CD4-positive, alpha-beta T cell (primary cell): Measurements from ENCODE around the gene DRAXIN. TPM values are rescaled to one million over a fixed set of nuclear protein-coding genes. Genes with fewer than 3 reads are reported as not detected.

ENCODE experiments used
- ATAC-seq: fragments of 200-7000 bp; cut with Tn5 transposase; one replicate; pipeline ENCODE4 v1.10.0; 2022; ENCODE audit warnings: mild to moderate bottlenecking; ENCODE audit not compliant: poor library complexity
- CTCF ChIA-PET: fragments of 350-600 bp; sonication (Branson Sonifier 250); formaldehyde crosslinking; loops from one replicate; lab custom pipeline; 2021; ENCODE audit warnings: antibody characterized with exemption, inconsistent platforms; lab: Charles Lee
- POLR2A ChIA-PET: fragments of 350-600 bp; sonication (Branson Sonifier 250); formaldehyde crosslinking; loops from one replicate; lab custom pipeline; 2021; ENCODE audit warnings: antibody characterized with exemption, inconsistent platforms; lab: Charles Lee
- DNase-seq, 14 experiments: peaks; one replicate each; pipeline ENCODE4 v3.0.0-alpha.2; 2013 to 2020; ENCODE audit warnings: mixed read lengths in 2 of 14
- H3K27ac ChIP-seq, 2 donors: one replicate each; pipeline versions ENCODE4 v1.5.1 to v1.7.0; 2013; ENCODE audit warnings: low read length in 2 of 2, low read depth in 1 of 2, mild to moderate bottlenecking in 1 of 2
- H3K27me3 ChIP-seq, 2 experiments: 1 replicate in 1 of 2; 2 replicates in 1 of 2; pipeline versions ENCODE4 v1.6.1 to v1.7.0; 2013; ENCODE audit warnings: low read length in 2 of 2, control low read depth in 1 of 2, mild to moderate bottlenecking in 1 of 2, moderate library complexity in 1 of 2; ENCODE audit not compliant: insufficient read depth in 2 of 2, control insufficient read depth in 1 of 2
- H3K36me3 ChIP-seq: one replicate; pipeline ENCODE4 v1.6.1; 2013; ENCODE audit warnings: low read length, control low read depth; ENCODE audit not compliant: insufficient read depth
- H3K4me1 ChIP-seq: one replicate; pipeline ENCODE4 v1.6.1; 2013; ENCODE audit warnings: low read length, control low read depth; ENCODE audit not compliant: insufficient read depth
- H3K4me3 ChIP-seq: one replicate; pipeline ENCODE4 v1.5.1; 2013; ENCODE audit warnings: mild to moderate bottlenecking, low read length, moderate library complexity
- H3K9me3 ChIP-seq, 2 experiments: 1 replicate in 1 of 2; 2 replicates in 1 of 2; pipeline versions ENCODE4 v1.6.1 to v1.7.0; 2013; ENCODE audit warnings: low read length in 2 of 2, mild to moderate bottlenecking in 2 of 2, control low read depth in 1 of 2, moderate library complexity in 1 of 2; ENCODE audit not compliant: control insufficient read depth in 1 of 2, insufficient read depth in 1 of 2
- H3K27ac Mint-ChIP-seq: one replicate; pipeline ENCODE4 v1.8.0; 2020; ENCODE audit warnings: mixed read lengths
- H3K27me3 Mint-ChIP-seq: one replicate; pipeline ENCODE4 v1.8.0; 2021; ENCODE audit warnings: mixed read lengths
- H3K36me3 Mint-ChIP-seq: one replicate; pipeline ENCODE4 v1.8.0; 2021; ENCODE audit warnings: low read depth, mixed read lengths
- H3K4me1 Mint-ChIP-seq: one replicate; pipeline ENCODE4 v1.8.0; 2021; ENCODE audit warnings: low read depth, mixed read lengths
- H3K4me3 Mint-ChIP-seq: one replicate; pipeline ENCODE4 v1.8.0; 2020; ENCODE audit warnings: mild to moderate bottlenecking, mixed read lengths
- H3K9me3 Mint-ChIP-seq: one replicate; pipeline ENCODE4 v1.8.0; 2020; ENCODE audit warnings: mixed read lengths
- CTCF ChIP-seq: fragments of 200-600 bp; IDR thresholded peaks from one replicate; pipeline ENCODE4 v1.8.0; 2022; ENCODE audit warnings: antibody characterized with exemption, mild to moderate bottlenecking
- intact Hi-C, 2 experiments: fragments of 100-400 bp; cut with DNase I in 1 of 2; cut with micrococcal nuclease in 1 of 2; formaldehyde crosslinking; loops; one replicate each; pipeline versions ENCODE4 v1.15.1 to v1.9.0; 2023 to 2025; cut with DNase I, micrococcal nuclease
- total RNA-seq, 174 experiments: library from RNA in 2 of 174; stranded (reverse) in 2 of 174; gene quantifications; one replicate each; pipeline ENCODE4 v1.2.3 and lab custom pipeline; 2021 to 2026

Gene DRAXIN
- total RNA-seq, 2 experiments from 2014 or later, result 0.05 to 0.08 TPM

DNA sequence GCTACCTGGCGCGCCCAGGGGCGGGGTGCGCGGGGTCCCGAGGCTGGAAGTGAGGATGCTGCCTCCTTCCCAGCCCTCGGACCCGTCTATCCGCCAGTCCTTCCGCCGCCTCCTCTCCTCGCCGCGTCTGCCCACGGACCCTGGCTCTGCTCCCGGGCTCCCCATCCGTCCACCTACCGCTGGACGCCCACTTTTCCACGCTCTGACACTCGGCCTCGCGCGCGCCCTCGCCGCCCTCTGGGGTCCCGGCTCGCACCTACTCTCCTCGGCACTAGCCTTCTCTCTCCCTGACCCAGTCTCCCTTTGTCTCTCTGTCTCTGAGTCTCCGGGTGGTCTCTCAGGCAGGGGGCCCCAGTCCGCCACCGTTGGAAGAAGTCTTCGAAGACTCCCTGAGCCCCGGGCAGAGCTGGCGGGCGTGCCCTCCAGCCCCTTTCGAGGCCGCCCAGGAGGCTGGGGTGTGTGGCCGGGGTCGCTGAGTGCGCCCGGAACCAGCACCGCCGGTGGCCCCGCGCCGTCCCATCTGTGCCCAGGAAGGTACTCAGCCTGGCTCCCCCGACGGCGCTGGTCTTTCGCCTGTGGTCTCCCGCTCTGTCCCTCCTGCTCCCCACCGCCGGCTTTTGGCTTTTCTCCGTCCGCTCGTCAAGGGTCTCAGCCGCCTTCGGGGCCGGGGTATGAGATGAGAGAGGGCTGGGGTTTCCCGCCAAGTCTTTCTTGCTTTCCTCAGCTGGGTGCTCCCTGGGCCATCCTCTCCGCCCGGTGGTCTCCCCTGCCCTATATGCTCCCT lies 610 bp downstream of the DRAXIN start:
- H3K27ac Mint-ChIP-seq, result no peak overlapping the region
- ChIA-PET CTCF (no interaction called here), POLR2A (interaction anchor here (1.0 to 2.3 kb wide), 3 partner anchors 10 to 401 kb away, joined by 3 to 11 read pairs (median 7); partner anchors contain the start of gene MAD2L2)
- H3K27me3 Mint-ChIP-seq, result peaks cover 50% of the 10 kb centered on the region
- Histone ChIP-seq H3K36me3 (no peaks in the 10 kb centered on the region), H3K4me3 (no peak overlapping the region), H3K9me3 (peaks cover 0 to 12% of the 10 kb centered on the region in 2 experiments), H3K4me1 (peaks cover 31% of the 10 kb centered on the region), H3K27me3 (peaks cover 28 to 40% of the 10 kb centered on the region in 2 experiments), H3K27ac (no peak overlapping the region)
- H3K4me3 Mint-ChIP-seq, result peak overlapping the region; percentile 87
- no peaks in the 10 kb centered on the region for H3K9me3 Mint-ChIP-seq
- H3K36me3 Mint-ChIP-seq, result no peaks in the 10 kb centered on the region
- ATAC-seq, result no peak
- TF ChIP-seq CTCF, result no peak
- peaks cover 27% of the 10 kb centered on the region for H3K4me1 Mint-ChIP-seq
- no peak for DNase-seq
- intact Hi-C loops, result no loop called here

GRCh38 chr1:11693024-11693590 lies 1.6 kb downstream of the DRAXIN start:
- POLR2A ChIA-PET, result interaction anchor here (0.8 to 1.4 kb wide), 3 partner anchors 11 to 402 kb away, joined by 3 to 7 read pairs (median 4); partner anchors contain the start of gene FBXO6
- peak; percentile 68 for ATAC-seq
- CTCF ChIA-PET, result no interaction called here
- intact Hi-C loops, result no loop called here
- peak in 7 of 14 experiments; percentile 11 to 62 (median 50) for DNase-seq
- Histone ChIP-seq H3K36me3 (no peaks in the 10 kb centered on the region), H3K4me3 (no peak overlapping the region), H3K9me3 (peaks cover 0 to 12% of the 10 kb centered on the region in 2 experiments), H3K27ac (no peak overlapping the region), H3K4me1 (peaks cover 35% of the 10 kb centered on the region), H3K27me3 (peaks cover 26 to 35% of the 10 kb centered on the region in 2 experiments)
- peak overlapping the region; percentile 87 for H3K4me3 Mint-ChIP-seq
- no peaks in the 10 kb centered on the region for H3K36me3 Mint-ChIP-seq
- TF ChIP-seq CTCF, result no peak
- H3K4me1 Mint-ChIP-seq, result peaks cover 27% of the 10 kb centered on the region
- no peak overlapping the region for H3K27ac Mint-ChIP-seq
- no peaks in the 10 kb centered on the region for H3K9me3 Mint-ChIP-seq
- peaks cover 44% of the 10 kb centered on the region for H3K27me3 Mint-ChIP-seq

DNA sequence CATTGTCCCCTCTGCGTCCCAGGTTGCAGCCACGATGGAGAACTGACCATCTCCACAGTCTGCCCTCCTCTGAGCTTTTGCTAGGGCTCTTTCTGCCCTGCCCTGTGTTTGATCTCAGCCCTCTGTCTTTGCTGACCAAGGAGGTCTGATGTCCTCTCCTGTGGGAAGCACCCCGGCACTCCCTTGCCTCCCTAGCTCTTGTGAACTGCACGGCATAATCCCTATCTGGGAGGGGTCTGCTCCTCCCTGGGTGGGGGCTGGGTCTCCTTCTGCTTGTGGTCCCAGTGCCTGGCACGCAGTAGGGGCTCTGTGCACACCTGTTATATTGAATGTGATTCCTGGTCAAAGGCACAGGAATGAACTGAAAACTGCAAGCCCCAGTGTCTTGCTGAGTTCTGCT lies 2.4 kb downstream of the DRAXIN start:
- intact Hi-C loops, result no loop called here
- no peak overlapping the region for H3K27ac Mint-ChIP-seq
- DNase-seq, result no peak
- no peak for ATAC-seq
- ChIA-PET POLR2A (interaction anchor here (0.8 to 1.4 kb wide), 2 partner anchors 12 to 30 kb away, joined by 4 to 7 read pairs; partner anchors contain the start of gene FBXO6), CTCF (no interaction called here)
- H3K9me3 ChIP-seq, result peaks cover 0 to 12% of the 10 kb centered on the region in 2 experiments
- no peak overlapping the region for H3K4me3 ChIP-seq
- no peaks in the 10 kb centered on the region for H3K36me3 ChIP-seq
- peaks cover 27% of the 10 kb centered on the region for H3K4me1 Mint-ChIP-seq
- H3K9me3 Mint-ChIP-seq, result no peaks in the 10 kb centered on the region
- H3K4me3 Mint-ChIP-seq, result no peak overlapping the region
- TF ChIP-seq CTCF, result no peak
- peaks cover 39% of the 10 kb centered on the region for H3K27me3 Mint-ChIP-seq
- peaks cover 35% of the 10 kb centered on the region for H3K4me1 ChIP-seq
- peaks cover 22 to 30% of the 10 kb centered on the region in 2 experiments for H3K27me3 ChIP-seq
- no peak overlapping the region for H3K27ac ChIP-seq
- no peaks in the 10 kb centered on the region for H3K36me3 Mint-ChIP-seq
